ENCODE results near the gene CSMD2. TPM values are rescaled to one million over a fixed set of nuclear protein-coding genes. Genes with fewer than 3 reads are reported as not detected.

Gene CSMD2
- total RNA-seq, 1 donor from 2014 or later: 0.98 TPM

DNA sequence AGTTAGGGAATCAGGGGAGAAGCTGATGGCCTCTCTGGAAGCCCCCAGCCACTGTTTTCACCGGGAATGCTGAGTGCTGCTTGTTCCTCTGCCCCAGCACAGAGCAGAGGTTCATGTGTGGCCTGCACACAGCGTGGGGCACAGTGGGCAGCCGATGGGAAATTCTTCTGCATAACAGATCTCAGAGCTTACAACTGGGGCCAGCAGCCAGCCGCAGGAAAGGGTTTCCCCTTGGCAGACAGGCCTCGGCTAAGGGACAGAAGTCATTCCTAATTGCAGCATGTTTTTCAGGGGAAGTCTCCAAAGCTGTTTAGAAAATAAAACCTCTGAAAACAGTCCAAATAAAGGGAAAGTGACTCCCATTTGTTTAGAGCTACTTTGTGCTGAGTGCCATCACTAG lies 278.5 kb downstream of the CSMD2 start:
- no peak overlapping the region for H3K4me3 ChIP-seq (ENCODE audit: low read depth, low read length)
- TF ChIP-seq, protein P1, sequence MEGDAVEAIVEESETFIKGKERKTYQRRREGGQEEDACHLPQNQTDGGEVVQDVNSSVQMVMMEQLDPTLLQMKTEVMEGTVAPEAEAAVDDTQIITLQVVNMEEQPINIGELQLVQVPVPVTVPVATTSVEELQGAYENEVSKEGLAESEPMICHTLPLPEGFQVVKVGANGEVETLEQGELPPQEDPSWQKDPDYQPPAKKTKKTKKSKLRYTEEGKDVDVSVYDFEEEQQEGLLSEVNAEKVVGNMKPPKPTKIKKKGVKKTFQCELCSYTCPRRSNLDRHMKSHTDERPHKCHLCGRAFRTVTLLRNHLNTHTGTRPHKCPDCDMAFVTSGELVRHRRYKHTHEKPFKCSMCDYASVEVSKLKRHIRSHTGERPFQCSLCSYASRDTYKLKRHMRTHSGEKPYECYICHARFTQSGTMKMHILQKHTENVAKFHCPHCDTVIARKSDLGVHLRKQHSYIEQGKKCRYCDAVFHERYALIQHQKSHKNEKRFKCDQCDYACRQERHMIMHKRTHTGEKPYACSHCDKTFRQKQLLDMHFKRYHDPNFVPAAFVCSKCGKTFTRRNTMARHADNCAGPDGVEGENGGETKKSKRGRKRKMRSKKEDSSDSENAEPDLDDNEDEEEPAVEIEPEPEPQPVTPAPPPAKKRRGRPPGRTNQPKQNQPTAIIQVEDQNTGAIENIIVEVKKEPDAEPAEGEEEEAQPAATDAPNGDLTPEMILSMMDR (conservative IDR thresholded peaks at IDR 0.05; ENCODE audit: low read depth, low read length): no peak
- DNase-seq (ENCODE audit: low read depth): no peak

DNA sequence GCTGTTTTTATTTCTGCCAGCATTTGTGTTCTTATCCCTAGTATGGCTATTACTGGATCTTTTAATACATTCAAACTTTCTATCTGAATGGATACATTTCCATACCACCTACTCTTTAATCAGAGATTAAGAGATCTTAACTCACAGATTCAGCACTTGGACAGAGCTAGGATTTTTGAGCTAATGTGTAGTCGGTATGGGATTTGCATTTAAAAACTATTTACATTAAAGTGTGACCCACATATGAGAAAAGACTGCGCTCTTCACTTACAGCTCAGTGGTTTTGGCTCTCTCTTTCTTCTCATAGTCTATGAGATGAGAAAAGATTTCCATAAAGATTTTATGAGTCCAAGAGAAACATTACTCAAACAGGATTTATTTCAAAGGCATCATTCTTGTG lies 284.7 kb downstream of the CSMD2 start:
- DNase-seq (ENCODE audit: low read depth): no peak
- H3K4me3 ChIP-seq (ENCODE audit: low read depth, low read length): no peak overlapping the region
- TF ChIP-seq, protein P1 (conservative IDR thresholded peaks at IDR 0.05; ENCODE audit: low read depth, low read length): no peak

DNA sequence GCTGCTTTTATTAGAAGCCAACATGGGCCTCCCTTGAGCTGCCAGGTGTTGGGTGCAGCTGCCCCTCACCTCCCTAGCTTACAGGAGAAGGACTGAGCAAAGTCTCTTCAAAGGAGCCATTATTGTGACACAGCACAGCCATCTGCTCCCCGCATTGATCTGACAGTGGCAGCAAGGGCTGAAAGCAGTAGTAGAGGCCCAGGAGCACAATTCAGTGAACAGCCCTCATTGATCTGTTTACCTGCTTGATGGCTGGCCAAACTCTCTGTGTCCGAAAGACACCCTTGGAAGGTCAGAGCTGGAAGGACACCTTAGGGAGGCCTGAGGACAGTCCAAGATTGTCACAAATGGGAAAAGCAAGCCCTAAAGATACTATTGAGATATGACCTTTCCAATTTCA lies 286.6 kb downstream of the CSMD2 start:
- TF ChIP-seq, protein P1 (conservative IDR thresholded peaks at IDR 0.05; ENCODE audit: low read depth, low read length): no peak
- DNase-seq (ENCODE audit: low read depth): no peak
- no peak overlapping the region for H3K4me3 ChIP-seq (ENCODE audit: low read depth, low read length)

DNA sequence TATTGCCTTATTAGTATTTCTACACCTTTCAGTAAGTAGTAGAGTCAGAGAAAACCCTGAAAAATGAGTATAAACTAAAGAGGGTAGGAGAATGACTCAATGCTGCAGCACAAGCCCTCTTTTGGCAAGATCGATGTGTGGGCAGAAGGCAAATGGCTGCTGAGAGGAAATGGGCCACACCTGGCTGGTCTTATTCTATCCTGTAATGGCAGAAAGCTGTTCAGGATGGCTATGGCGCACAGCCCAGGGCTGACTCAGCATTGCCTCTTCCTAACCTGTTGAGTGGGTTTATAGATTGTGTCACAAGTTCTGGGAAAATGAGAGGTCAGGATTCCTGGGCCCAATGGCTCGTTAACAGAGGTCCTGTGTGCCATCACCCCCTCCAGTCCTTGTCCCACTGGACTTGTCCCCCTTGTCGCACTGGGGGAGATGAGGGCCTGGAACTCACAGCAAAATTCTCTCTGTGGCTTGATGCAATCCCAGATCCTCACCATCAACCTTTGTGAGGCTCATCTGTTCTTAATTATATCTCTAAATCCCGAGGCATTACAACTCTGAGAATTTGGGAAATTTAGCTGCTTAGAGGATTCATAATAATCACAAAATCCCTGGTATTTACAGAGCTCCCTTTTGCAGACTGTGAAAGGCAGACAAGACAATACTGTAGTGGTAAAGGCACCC lies 287.9 kb downstream of the CSMD2 start:
- TF ChIP-seq, protein P1 (conservative IDR thresholded peaks at IDR 0.05; ENCODE audit: low read depth, low read length): no peak
- DNase-seq (ENCODE audit: low read depth): no peak
- H3K4me3 ChIP-seq (ENCODE audit: low read depth, low read length): no peak overlapping the region

DNA sequence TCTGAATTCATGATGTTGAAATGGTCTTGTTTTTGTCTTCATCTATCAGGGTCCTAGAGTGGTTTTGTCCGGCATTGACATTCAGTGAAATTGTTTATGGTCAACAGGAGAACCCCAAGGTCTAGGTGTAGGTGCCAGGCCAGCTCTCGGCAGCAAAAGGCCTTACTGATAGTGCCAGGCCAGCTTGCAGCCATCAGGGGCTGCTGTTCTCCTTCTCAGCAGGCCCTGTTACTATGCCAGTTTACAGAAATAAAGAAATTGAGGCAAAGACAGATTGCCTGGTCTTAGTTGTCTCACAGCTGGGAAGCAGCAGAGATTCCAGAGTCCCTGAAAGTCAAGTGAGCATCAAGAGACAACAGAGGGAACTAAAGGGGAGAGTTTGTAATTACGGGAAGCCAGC lies 289.2 kb downstream of the CSMD2 start:
- TF ChIP-seq, protein P1 (conservative IDR thresholded peaks at IDR 0.05; ENCODE audit: low read depth, low read length): peak; percentile 46

DNA sequence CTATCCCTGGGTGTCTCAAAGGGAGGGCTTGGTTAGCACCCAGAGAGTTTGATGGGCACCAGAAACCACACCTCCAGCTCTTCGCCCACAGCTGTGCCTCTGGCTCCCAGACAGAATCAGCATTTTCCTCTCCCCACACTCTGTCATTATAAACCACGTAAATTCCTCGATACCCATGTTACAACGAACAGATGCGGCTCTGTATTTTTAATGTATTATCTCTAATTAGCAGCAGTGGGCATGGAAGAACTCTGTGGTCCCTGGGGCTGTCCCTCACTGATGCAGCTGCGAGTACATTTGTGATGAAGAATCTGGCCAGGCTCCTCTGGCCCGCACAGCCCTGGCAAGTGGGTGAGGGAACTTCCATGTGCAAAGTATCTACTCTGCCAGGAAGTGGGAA lies 290.4 kb downstream of the CSMD2 start:
- H3K4me3 ChIP-seq (ENCODE audit: low read depth, low read length): no peak overlapping the region
- DNase-seq (ENCODE audit: low read depth): no peak
- TF ChIP-seq, protein P1 (conservative IDR thresholded peaks at IDR 0.05; ENCODE audit: low read depth, low read length): no peak

More for the DNA sequence above, 289.2 kb downstream of the CSMD2 start:
- H3K4me3 ChIP-seq (ENCODE audit: low read depth, low read length): no peak overlapping the region
- DNase-seq (ENCODE audit: low read depth): no peak

DNA sequence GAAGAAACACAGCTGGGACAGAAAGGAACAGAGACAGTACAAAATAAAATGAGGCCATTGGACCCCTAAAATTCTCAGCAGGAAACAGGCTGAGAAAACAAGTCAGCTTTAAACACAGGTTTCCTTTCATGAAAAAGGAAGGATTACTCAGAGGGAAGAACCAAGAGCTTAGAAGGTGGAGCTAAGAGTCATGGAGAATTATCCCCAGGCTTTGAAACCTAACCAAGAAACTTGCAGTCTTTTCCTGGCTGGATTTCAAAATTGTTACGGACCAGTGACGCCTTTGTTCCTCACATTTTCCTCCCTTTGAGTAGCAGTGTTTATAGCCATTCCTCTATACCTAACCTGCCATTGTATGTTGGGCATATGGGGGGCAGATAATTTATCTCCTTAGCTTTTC lies 292.3 kb downstream of the CSMD2 start:
- H3K4me3 ChIP-seq (ENCODE audit: low read depth, low read length): no peak overlapping the region
- TF ChIP-seq, protein P1 (conservative IDR thresholded peaks at IDR 0.05; ENCODE audit: low read depth, low read length): no peak
- peak; percentile 41 for DNase-seq (ENCODE audit: low read depth)
